A204.1 (cell line): ENCODE results near the gene MYLIP.

ENCODE experiments used
- FAIRE-seq: peaks from 2 replicates; lab custom pipeline; 2012; peaks lifted over from hg19 to GRCh38; lab: Jason Lieb, UNC

Gene MYLIP

DNA sequence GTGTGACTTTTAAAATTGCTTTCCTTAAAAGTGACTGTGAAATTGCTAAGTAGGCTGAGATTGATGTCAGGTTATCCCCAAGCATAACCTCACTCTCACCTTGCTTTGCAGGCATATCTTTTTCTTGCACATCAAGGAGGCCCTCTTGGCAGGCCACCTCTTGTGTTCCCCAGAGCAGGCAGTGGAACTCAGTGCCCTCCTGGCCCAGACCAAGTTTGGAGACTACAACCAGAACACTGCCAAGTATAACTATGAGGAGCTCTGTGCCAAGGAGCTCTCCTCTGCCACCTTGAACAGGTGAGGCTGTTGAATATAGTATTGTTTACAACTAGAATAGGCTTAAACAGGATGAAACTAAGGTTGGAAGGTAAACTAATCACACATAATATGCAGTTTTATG lies 12.6 kb downstream of the MYLIP start:
- no peak for FAIRE-seq

DNA sequence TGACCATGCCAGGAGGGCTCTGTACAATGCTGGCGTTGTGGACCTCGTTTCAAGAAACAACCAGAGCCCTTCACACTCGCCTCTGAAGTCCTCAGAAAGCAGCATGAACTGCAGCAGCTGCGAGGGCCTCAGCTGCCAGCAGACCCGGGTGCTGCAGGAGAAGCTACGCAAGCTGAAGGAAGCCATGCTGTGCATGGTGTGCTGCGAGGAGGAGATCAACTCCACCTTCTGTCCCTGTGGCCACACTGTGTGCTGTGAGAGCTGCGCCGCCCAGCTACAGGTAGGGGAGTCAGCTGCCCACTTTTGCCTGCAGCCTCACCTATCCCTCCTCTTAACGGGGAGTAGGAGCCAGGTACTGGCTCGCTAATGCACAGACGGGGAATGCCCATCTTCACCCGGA lies 16.2 kb downstream of the MYLIP start:
- no peak for FAIRE-seq

DNA sequence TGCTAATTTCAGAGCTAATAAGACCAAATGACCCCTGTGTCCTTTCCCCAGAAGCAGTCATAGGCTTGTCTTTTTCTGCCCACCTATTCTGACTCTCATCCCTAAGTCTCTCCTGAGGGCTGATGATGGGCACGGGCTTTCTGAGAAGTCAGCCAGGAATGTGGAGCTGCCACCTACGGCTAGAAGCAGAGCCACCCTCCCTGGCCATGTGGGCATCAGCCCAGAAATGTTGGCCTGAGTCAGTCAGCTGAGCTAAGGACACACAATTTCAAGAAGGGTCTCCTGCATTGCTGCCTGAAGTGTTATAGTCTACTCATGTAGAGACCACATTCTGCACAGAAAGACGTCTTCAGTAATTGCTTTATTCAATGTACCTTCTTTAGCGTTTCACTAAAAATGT lies 17.1 kb downstream of the MYLIP start:
- no peak for FAIRE-seq

DNA sequence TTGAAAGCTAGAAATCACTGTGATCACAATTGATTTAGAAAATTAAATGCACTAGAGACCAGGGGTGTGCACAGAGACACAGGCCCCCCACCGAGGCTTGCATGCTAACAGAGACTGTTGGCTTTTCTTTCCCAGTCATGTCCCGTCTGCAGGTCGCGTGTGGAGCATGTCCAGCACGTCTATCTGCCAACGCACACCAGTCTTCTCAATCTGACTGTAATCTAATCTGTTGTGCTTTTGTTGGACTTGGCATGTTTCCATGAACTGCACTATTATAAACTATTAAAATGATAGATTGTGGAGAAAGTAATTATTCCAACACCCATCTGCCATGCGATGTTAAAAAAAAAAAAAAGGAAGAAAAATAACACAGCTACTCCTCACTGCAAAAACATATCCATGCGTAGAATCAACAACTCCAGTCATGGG lies 17.7 kb downstream of the MYLIP start:
- FAIRE-seq = no peak

- FAIRE-seq = no peak
Measured at GRCh38 chr6:16148498-16148897, 19.6 kb downstream of the MYLIP start.

DNA sequence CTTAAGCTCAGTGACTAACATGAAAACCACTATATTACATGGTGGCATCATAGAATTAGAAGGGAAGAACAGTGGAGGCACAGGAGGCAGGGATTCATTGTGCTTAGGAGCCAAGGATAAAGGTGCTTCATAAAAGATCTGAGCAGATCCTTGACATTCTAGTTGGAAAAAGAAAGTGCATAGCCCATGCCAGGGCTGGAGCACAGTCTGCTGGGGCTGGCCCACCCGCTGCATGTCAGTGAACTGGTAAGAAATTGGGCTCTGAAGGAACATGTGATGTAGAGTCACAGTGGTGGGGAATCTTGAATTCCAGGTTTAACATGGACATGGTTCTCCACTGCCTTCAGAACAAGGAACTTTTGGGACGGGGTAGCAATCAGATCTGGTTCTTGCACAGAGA lies 20.4 kb downstream of the MYLIP start:
- FAIRE-seq = no peak

GRCh38 chr6:16150098-16150497 lies 21.2 kb downstream of the MYLIP start:
- FAIRE-seq = no peak

DNA sequence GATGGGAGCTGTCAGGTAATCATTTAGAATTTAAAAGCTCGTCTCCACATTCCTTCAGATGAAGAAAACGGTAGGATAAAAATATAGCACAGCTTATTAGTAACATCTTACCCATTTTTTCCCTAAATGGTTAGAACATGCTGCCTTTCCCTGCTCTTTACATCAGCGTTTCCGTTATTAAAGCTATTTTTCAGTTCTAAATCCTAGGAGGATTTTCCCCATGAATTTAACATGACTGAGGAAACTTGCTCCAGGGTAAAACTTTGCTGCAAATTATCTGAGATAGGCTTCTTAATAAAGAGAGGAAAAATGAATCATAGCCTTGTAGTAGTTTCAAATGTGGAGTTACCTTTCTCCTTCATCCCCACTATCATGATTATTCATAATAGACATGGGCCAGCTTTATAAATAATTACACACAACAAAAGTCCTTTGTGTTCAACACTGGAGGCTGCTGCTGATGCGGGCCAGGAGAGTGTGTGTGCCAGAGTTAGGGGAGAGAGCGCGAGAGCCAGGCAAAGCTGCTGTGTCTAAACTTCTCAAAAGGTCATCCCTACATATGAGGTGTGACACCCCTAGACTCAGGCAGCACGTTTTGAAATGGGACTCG lies 24.4 kb downstream of the MYLIP start:
- no peak for FAIRE-seq

DNA sequence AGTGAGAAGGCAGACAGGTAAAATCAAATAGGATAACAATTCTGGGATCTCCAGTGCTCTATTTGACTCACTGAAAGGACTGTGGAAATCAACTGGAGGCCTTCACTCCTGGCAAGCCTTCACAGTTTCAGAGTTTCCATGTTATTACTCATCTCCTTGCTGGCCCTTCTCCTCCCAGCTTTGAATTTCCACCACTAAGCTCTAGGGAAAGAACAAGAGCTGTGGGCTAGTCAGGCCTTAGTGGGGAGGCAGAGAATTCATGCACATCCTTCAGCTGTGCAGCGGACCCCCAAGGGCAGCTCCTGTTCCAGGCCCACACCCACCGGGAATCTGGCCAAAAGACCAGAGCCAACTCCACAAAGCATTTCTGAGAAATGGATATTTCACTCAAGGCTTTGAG lies 26.0 kb downstream of the MYLIP start:
- no peak for FAIRE-seq

DNA sequence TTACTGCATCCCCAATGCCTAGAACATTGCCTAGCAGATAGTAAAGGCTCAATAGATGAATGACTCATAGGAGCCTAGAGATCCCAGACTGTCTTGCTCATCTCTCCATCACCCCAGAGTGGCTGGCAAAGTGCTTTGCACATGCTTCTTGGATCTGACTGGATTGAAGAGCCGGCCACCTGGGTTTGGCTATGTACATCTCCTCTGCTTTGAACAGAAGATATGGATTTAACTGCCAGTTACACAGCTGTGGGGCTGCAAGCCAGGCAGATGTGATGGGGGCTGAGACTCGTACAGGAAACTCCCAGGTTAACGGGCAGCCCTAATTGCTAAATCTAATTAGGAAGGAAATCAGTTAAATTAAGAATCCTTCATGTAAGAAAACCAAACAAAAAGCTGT lies 28.6 kb downstream of the MYLIP start:
- no peak for FAIRE-seq

DNA sequence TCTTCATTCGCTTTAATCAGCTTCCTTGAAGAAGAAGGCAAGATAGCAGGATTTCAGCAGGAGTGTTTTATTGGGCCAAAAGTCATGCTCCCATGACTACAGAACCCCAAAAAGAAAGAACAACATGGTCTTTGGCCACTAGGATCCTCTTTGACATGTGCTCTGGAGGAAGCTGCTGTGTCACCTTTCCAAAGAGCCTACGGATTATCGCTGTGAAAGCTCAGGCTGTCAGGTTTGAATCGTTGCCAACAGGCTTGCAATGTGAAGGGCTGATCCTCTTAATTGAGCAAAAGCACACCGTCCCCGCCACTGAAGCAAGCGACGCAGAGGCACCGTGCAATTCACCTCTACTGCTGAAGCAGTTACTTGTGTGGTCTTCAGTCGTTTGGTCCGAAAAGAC lies 29.0 kb downstream of the MYLIP start:
- no peak for FAIRE-seq

DNA sequence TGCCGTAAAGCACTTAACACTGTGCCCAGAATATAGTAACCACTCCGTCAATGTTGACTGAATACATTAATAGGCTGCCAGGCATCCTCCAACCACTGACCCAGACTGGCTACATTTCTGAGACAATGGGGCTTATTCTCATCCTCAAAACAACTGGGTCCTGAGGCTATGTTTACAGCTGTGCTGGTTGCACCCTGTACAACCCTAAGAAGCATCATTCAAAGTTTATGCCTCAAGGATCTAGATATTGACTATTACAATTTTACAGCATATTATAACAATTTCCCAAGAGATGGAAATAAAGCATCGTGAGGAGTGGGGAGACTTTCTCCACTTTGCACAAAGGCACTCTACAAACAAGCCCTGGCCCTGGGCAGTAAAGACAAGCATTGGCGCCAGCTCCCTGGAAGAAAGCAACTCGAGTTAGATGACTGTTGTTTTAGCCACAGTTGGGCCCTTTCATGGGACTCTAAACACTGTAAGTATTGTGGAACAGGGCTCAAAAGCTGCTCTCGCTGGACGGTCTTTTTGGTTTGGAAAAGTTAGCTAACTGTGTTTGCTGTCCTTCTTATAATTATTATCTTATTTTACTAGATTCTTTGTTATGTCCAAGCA lies 30.2 kb downstream of the MYLIP start:
- no peak for FAIRE-seq

- no peak for FAIRE-seq
Measured at GRCh38 chr6:16160794-16161193, 31.9 kb downstream of the MYLIP start.

DNA sequence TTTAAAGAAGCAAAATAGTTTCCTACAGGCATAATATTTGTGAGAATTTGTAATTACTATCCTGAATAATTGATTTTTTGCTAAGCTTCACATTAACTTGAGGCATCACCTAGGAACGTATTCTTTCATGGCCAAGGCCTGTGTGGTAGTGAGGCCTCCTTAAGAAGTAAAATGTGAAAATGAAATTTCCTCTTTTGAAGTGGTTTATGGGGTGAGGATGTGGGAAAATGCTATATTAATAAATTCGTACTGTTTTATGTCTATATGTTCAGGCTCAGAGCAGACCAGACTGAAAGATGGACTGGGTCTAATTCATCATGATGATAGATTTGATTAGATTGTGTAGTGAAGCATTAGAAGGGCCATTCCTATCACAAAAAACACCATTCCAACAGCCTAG lies 33.1 kb downstream of the MYLIP start:
- no peak for FAIRE-seq

DNA sequence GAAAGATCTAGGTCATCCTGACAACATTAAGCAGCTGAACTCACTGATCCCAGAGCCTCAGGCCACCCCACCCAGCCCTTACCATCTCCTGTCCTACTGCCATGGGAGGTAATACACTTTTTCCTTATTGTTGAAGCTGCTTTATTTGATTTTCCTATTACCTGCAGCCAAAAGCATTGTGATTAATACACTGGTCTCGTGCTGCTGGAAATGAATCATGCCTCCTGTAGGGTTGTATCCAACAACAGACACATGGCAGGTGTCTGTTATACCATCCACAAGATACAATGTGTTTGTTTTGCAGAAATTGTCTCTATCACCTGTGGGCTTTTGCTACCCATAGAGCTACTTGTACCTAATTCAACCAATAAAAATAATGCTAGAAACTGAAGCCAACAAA lies 34.2 kb downstream of the MYLIP start:
- no peak for FAIRE-seq

DNA sequence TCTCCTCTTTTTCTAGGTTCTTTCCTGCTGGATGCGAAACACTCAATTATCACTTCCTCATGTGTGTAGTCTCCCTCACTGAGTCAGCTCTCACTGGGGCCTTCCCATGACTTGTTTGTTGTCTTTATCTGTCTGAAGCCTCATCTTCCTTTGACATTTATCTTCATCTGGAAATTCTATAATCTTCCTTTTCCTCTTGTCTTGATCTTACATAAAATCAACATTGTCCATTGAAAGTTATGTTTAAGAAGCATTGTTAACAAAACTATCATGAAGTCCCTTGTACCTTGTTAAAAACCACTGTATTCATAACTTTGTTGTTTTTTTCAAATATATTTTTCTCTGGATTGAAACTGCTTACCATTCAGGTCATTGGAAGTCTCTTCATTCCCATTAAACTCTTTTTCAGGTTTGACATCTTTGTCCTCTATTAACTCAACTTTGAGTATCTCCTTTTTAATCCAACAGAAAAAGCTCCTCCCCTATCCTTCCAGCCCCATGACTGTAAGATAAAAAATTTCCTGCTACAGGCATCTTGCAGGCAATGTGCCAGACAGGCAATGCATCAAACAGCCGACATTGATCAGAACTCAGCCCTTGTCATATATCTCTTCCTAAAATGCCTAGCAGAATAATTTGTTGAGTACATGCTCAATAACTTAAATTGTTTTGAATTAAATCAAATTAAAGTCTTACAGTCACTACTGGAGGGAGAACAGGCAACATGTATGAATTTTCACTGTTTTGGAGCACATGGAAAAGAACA lies 34.8 kb downstream of the MYLIP start:
- no peak for FAIRE-seq

GRCh38 chr6:16165641-16166040 lies 36.8 kb downstream of the MYLIP start:
- no peak for FAIRE-seq

- no peak for FAIRE-seq
Measured at GRCh38 chr6:16166871-16167608, 38.2 kb downstream of the MYLIP start.

DNA sequence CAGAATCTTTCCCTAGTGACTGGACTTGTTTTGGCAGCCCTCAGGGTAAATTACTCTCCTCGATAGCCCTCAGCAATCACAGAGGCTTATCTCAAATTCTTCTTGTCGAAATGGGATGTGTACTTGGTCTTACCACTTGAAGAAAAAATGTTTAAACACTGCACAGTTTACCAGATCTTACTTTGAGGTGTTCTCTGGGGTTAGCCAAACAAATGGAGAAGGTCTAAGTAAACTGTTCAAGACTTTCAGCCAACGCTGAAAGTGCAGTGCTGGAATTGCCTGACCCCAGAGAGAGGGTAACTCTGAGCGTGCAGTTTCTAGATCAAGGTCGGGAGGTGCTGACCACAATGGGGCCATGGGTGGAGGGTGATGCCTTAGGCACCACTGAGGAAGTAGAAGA lies 39.2 kb downstream of the MYLIP start:
- no peak for FAIRE-seq

DNA sequence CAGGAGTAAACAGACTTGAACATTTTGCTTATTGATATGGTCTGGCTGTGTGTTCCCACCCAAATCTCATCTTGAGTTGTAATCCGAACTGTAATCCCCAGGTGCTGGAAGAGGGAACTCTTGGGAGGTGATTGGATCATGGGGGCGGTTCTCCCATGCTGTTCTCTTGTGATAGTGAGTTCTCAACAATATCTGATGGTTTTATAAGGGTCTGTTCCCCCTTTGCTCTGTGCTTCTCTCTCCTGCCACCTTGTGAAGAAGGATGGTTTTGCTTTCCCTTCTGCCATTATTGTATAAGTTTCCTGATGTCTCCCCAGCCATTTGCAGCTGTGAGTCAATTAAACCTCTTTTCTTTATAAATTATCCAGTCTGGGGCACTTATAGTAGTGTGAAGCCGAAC lies 40.0 kb downstream of the MYLIP start:
- no peak for FAIRE-seq

DNA sequence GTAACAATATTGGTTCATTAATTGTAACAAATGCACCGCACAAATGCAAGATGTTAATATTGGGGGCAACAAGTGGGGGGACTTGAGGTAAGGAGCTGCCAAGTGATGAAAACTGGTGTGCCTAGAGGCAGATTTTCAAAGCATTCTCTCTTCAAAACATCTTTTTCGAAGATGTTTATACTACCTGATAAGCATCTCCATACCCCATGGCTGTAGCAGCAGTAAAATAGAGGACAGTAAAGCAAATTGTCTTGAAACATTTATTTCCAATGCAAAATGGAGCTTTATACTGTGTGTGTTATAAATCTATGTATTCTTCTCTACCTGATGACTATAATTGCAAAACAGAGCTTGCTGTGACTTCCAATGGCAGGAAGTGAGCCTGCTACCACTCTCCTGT lies 42.5 kb downstream of the MYLIP start:
- no peak for FAIRE-seq

DNA sequence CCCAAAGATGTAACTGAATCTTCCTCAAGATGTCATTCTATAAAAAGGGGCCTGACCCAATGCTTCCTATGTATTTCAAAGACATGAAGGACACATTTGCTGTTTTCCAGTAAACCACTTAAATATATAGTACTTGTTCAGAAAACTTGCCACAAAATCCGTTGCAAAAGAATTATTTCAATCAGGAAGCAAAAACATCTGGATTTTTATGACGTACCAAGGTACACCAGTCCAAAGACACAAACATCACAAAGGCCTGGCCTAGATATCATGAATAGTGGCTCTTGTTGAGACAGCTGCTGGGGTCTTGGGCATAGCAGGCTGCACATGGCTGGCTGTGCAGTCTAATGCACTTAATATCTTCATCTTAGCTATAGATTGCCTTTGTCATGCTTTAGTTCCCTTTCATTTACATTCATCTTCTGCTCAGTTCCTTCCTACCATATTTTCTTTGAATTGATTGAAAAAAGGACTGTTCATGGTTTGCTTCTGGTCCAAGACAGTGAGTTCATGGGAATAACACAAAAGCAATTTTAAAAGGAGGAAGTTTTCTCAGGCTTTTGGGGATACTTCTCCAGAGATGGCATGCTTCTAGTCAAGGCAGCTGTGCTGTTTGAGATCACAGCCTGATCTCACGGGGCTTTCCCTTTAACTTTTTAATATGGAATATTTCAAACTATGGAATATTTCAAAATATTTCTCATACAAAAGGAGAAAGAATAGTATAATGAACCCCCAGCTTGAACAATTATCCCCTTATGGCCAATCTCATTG lies 44.5 kb downstream of the MYLIP start:
- no peak for FAIRE-seq
